Breast epithelium (tissue), 3 donors: ENCODE results near the gene C6orf136.

Experiments used
- POLR2AphosphoS5 ChIP-seq, 3 donors: sonication (generic); formaldehyde crosslinking; IDR thresholded peaks; one replicate each; pipeline ENCODE4 v1.6.1; 2017; ENCODE audit warnings: antibody characterized with exemption in 3 of 3
- TF ChIP-seq, protein P1 (sequence below), 3 donors: fragments of 450-650 bp; IDR thresholded peaks; one replicate each; pipeline ENCODE4 v1.5.1; 2016 to 2017; ENCODE audit warnings: antibody characterized with exemption in 3 of 3, mild to moderate bottlenecking in 3 of 3, moderate library complexity in 3 of 3

GRCh38 chr6:30598912-30599624, 47.9 kb upstream of the C6orf136 start:
- TF ChIP-seq, protein P1, sequence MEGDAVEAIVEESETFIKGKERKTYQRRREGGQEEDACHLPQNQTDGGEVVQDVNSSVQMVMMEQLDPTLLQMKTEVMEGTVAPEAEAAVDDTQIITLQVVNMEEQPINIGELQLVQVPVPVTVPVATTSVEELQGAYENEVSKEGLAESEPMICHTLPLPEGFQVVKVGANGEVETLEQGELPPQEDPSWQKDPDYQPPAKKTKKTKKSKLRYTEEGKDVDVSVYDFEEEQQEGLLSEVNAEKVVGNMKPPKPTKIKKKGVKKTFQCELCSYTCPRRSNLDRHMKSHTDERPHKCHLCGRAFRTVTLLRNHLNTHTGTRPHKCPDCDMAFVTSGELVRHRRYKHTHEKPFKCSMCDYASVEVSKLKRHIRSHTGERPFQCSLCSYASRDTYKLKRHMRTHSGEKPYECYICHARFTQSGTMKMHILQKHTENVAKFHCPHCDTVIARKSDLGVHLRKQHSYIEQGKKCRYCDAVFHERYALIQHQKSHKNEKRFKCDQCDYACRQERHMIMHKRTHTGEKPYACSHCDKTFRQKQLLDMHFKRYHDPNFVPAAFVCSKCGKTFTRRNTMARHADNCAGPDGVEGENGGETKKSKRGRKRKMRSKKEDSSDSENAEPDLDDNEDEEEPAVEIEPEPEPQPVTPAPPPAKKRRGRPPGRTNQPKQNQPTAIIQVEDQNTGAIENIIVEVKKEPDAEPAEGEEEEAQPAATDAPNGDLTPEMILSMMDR (IDR thresholded peaks at IDR 0.05): no peak
- TF ChIP-seq POLR2AphosphoS5 (IDR thresholded peaks at IDR 0.05): no peak
